Smooth muscle cell (in vitro differentiated cells): Measurements from ENCODE around the gene KSR2. TPM values are rescaled to one million over a fixed set of nuclear protein-coding genes. Genes with fewer than 3 reads are reported as not detected.

ENCODE experiments used
- DNase-seq: peaks from one replicate; lab custom pipeline; 2025; ENCODE audit not compliant: unreplicated experiment; lab: John Stamatoyannopoulos, UW
- H2AFZ ChIP-seq: fragments of 200-600 bp; sonication (generic); 2 replicates; pipeline ENCODE4 v1.6.0; 2016; ENCODE audit warnings: antibody characterized with exemption, low read depth, mild to moderate bottlenecking
- H3F3A ChIP-seq: fragments of 200-600 bp; sonication (generic); 2 replicates; pipeline ENCODE4 v1.6.0; 2017; ENCODE audit warnings: antibody characterized with exemption, low read depth
- H3K27ac ChIP-seq: fragments of 200-600 bp; sonication (generic); 2 replicates; pipeline ENCODE4 v1.5.1; 2016; ENCODE audit warnings: low read depth, mild to moderate bottlenecking
- H3K27me3 ChIP-seq: fragments of 200-600 bp; sonication (generic); 2 replicates; pipeline ENCODE4 v1.6.1; 2016; ENCODE audit warnings: low read depth, mild to moderate bottlenecking
- H3K36me3 ChIP-seq: fragments of 200-600 bp; sonication (generic); 2 replicates; pipeline ENCODE4 v1.5.1; 2016; ENCODE audit warnings: low read depth
- H3K4me1 ChIP-seq: fragments of 200-600 bp; sonication (generic); 2 replicates; pipeline ENCODE4 v1.5.1; 2016; ENCODE audit warnings: low read depth
- H3K4me2 ChIP-seq: fragments of 200-600 bp; sonication (generic); 2 replicates; pipeline ENCODE4 v1.6.0; 2016; ENCODE audit warnings: mild to moderate bottlenecking
- H3K4me3 ChIP-seq: fragments of 200-600 bp; sonication (generic); 2 replicates; pipeline ENCODE4 v1.5.1; 2016; ENCODE audit warnings: mild to moderate bottlenecking
- H3K79me2 ChIP-seq: fragments of 200-600 bp; sonication (generic); 2 replicates; pipeline ENCODE4 v1.6.0; 2016; ENCODE audit warnings: low read depth, mild to moderate bottlenecking
- H3K9ac ChIP-seq: fragments of 200-600 bp; sonication (generic); 2 replicates; pipeline ENCODE4 v1.6.0; 2016; ENCODE audit warnings: low read depth
- H3K9me3 ChIP-seq: fragments of 200-600 bp; sonication (generic); replicated peaks from 2 replicates; pipeline ENCODE4 v1.5.1; 2016; ENCODE audit warnings: low read depth
- H4K20me1 ChIP-seq: fragments of 200-600 bp; sonication (generic); 2 replicates; pipeline ENCODE4 v1.6.0; 2016; ENCODE audit warnings: low read depth
- CTCF ChIP-seq: fragments of 200-600 bp; sonication (generic); IDR thresholded peaks from 2 replicates; pipeline ENCODE4 v1.5.1; 2017; ENCODE audit warnings: borderline replicate concordance, mild to moderate bottlenecking, antibody characterized with exemption; ENCODE audit not compliant: insufficient read depth, poor library complexity, severe bottlenecking
- WGBS: methylation state at CpG from one replicate; pipeline ENCODE4 v1.1.7; 2016; ENCODE audit warnings: low lambda C conversion rate; 5-methylcytosine and 5-hydroxymethylcytosine counted together
- polyA plus RNA-seq: library from polyadenylated mRNA; unstranded; fragments of >200 nt; fragmentation: Nextera tagmentation; extraction: Ambion mirVana; gene quantifications from 2 replicates; pipeline ENCODE4 v1.2.1, GENCODE V29; 2016
- total RNA-seq: library from RNA; depleted of rRNA; stranded (reverse); fragments of >200 nt; gene quantifications from 2 replicates; pipeline ENCODE4 v1.2.3, GENCODE V29; 2014

The KSR2 gene
- total and polyA plus RNA-seq, 2 experiments from 2014 or later: 0.04 TPM; not detected in 1

GRCh38 chr12:117472983-117473382 lies 495.8 kb downstream of the KSR2 start:
- no peaks in the 10 kb centered on the region for H3K27me3 ChIP-seq
- DNase-seq: no peak
- H3F3A ChIP-seq: no peaks in the 10 kb centered on the region
- no peaks in the 10 kb centered on the region for H3K79me2 ChIP-seq
- peak; percentile 34 for TF ChIP-seq CTCF
- WGBS: 19% methylated on average over 5 of the region's 5 CpGs
- H3K4me1 ChIP-seq: no peaks in the 10 kb centered on the region
- no peak overlapping the region for H3K9ac ChIP-seq
- H3K9me3 ChIP-seq: no peaks in the 10 kb centered on the region
- H3K36me3 ChIP-seq: no peaks in the 10 kb centered on the region
- no peak overlapping the region for H3K27ac ChIP-seq
- H4K20me1 ChIP-seq: no peaks in the 10 kb centered on the region
- no peak overlapping the region for H3K4me3 ChIP-seq
- H3K4me2 ChIP-seq: no peak overlapping the region
- no peak overlapping the region for H2AFZ ChIP-seq

GRCh38 chr12:117470804-117471203 lies 498.0 kb downstream of the KSR2 start:
- Histone ChIP-seq H3F3A (no peaks in the 10 kb centered on the region), H3K9ac (no peak overlapping the region), H3K4me1 (no peaks in the 10 kb centered on the region), H2AFZ (no peak overlapping the region), H3K27me3 (no peaks in the 10 kb centered on the region), H3K4me2 (no peak overlapping the region), H3K4me3 (no peak overlapping the region), H3K27ac (no peak overlapping the region), H3K9me3 (no peaks in the 10 kb centered on the region), H3K36me3 (no peaks in the 10 kb centered on the region), H4K20me1 (no peaks in the 10 kb centered on the region), H3K79me2 (no peaks in the 10 kb centered on the region)
- peak; percentile 27 for TF ChIP-seq CTCF
- 57% methylated on average over 2 of the region's 2 CpGs for WGBS
- DNase-seq: no peak

- no peak for DNase-seq
- Histone ChIP-seq H2AFZ (no peak overlapping the region), H3K9ac (no peak overlapping the region), H3K27ac (no peak overlapping the region), H3K4me1 (no peaks in the 10 kb centered on the region), H3F3A (no peaks in the 10 kb centered on the region), H3K36me3 (no peaks in the 10 kb centered on the region), H3K4me2 (no peak overlapping the region), H3K9me3 (no peaks in the 10 kb centered on the region), H3K4me3 (no peak overlapping the region), H4K20me1 (no peaks in the 10 kb centered on the region), H3K27me3 (no peaks in the 10 kb centered on the region), H3K79me2 (no peaks in the 10 kb centered on the region)
- WGBS: 74% methylated on average over 4 of the region's 4 CpGs
- no peak for TF ChIP-seq CTCF
Observed at GRCh38 chr12:117469883-117470483, 498.8 kb downstream of the KSR2 start.

- Histone ChIP-seq H3K79me2 (no peaks in the 10 kb centered on the region), H3K4me2 (no peak overlapping the region), H3K9me3 (no peaks in the 10 kb centered on the region), H3K4me1 (no peaks in the 10 kb centered on the region), H3K36me3 (no peaks in the 10 kb centered on the region), H3F3A (no peaks in the 10 kb centered on the region), H3K27ac (no peak overlapping the region), H2AFZ (no peak overlapping the region), H3K27me3 (no peaks in the 10 kb centered on the region), H4K20me1 (no peaks in the 10 kb centered on the region), H3K4me3 (no peak overlapping the region), H3K9ac (no peak overlapping the region)
- TF ChIP-seq CTCF: no peak
- DNase-seq: no peak
- 76% methylated on average over 3 of the region's 3 CpGs for WGBS
Observed at GRCh38 chr12:117468016-117468415, 500.8 kb downstream of the KSR2 start.
